ENCODE measurements around the gene MYO1C.

- TF ChIP-seq, protein P1, sequence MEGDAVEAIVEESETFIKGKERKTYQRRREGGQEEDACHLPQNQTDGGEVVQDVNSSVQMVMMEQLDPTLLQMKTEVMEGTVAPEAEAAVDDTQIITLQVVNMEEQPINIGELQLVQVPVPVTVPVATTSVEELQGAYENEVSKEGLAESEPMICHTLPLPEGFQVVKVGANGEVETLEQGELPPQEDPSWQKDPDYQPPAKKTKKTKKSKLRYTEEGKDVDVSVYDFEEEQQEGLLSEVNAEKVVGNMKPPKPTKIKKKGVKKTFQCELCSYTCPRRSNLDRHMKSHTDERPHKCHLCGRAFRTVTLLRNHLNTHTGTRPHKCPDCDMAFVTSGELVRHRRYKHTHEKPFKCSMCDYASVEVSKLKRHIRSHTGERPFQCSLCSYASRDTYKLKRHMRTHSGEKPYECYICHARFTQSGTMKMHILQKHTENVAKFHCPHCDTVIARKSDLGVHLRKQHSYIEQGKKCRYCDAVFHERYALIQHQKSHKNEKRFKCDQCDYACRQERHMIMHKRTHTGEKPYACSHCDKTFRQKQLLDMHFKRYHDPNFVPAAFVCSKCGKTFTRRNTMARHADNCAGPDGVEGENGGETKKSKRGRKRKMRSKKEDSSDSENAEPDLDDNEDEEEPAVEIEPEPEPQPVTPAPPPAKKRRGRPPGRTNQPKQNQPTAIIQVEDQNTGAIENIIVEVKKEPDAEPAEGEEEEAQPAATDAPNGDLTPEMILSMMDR (IDR thresholded peaks at IDR 0.05) = no peak
- no peak for TF ChIP-seq EP300 (IDR thresholded peaks at IDR 0.05)
Observed at GRCh38 chr17:1535737-1536136, 43.3 kb upstream of the MYO1C start.
